DMS 273 treated with DMSO at 0.1 percent for 48 hours (cell line): ENCODE results near the gene FIGNL2.

ENCODE experiments used
- DNase-seq: peaks from one replicate; lab custom pipeline; 2025; lab: John Stamatoyannopoulos, UW

Gene FIGNL2

DNA sequence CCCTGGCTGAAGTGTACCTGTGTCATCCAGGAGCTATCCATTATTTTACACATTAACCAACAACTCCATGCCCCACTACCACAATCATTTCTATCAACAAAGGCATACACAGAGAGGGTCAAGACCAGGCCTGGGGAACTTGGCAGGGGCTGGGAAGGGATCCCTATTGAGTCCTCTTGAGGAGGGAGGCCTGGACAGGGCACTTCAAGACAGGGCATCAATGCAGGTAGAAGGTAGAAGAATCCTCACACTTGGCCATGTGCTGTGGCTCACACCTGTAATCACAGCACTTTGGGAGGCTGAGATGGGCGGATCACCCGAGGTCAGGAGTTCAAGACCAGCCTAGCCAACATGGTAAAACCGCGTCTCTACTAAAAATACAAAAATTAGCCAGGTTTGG is 26.0 kb upstream of the FIGNL2 start:
- DNase-seq: no peak

DNA sequence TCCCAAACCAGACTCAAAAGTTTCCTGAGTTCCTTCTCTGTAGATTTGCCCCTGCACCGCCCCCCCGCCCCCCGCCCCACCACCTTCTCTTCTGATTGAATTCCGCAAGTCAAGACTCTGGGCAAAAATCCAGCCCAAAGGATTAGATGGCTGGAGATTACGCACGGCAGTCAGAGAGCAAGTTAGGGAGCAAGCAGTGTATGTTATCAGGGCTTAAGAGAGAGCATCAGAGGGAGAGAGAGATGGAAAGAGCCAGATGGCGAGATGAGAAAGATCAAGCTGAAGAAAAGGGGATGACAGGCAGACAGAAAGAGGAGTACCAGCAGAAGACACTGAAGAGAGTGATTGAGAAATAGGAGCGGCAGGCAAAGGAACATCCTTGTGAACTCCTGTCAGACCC is 25.5 kb upstream of the FIGNL2 start:
- peak; percentile 42 for DNase-seq

DNA sequence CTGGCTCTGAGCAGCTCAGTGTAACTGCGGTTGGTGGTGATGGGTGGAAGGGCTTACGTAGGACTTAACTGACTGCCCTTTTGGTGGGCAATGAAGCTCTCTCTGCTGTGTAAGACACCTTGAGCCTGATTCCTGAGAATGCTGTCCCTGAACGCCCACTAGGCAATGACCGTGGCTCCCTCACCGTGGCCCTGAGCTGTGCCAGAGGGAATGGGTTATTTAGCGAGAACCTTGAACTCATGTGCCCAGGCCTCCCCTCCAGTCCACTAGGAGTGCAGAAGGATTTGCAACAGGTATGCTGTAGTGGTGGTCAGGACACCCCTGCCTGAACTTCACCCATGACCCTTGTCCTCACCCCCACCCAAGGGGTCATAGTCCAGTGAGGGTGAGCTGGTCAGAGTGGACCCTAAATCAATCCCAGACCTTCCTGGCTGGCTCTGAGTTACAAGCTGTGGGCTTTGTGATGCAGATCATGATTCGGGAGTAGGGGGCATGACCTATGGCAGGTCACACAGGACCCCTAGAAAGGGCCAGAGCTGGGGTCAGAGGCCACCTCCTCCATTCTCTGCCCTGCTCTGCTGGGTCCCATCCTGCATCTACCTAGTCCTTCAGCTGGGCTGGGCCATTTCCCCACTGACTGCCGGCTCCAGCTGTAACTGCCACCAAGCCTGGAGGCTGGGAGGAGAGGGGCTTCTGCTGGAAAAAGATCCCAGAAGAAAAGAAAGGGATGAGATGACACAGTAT is 24.9 kb upstream of the FIGNL2 start:
- no peak for DNase-seq

DNA sequence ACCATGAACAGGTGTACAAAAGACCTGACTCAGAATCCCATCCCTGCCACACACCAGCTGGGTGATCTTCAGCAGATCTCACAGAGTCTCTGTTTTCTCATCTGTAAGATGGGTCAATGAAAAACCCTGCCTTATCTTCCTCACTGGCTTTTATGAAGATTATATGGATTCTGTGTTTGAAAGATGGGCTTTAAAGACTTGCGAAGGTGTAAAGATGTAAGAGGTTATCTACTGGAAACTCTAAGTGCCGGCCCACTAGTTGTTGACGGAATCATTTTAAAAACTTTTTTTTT is 24.1 kb upstream of the FIGNL2 start:
- no peak for DNase-seq

DNA sequence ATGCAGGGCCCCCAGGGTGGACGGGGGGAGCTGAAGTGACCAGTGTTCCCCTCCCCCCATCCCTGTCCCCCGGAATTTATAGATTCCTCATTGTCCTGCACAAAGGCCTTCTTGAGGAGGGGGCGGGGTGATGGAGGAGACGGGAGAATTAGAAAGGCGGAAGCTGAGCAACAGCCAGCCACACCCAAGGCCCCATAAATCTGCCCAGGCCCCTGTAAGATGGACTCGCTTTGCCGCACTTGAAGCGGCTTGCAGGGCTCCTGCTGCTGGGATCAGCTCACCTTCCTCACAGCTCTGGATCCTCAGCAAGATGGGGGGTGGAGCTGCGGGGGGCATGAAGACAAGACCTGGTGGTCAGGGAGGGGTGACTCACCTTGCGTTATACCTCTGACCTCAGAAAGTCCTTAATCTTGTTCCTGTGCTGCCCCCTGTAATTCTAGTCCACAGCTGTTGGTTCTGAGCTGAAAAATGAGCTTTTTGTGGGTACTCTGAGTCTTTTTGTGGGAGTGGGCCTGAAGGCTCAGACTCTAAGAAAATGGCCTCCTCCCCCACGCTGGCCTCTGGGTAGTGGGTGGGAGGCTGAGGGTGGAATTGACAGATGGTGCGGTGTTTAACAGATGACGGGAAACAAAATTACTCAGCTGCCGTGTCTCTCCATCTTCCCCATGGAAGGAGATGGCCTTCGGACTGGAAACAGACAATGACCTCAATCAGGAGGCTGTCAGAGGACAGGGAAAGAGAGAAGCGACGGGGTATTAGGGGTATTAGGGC is 23.6 kb upstream of the FIGNL2 start:
- no peak for DNase-seq

DNA sequence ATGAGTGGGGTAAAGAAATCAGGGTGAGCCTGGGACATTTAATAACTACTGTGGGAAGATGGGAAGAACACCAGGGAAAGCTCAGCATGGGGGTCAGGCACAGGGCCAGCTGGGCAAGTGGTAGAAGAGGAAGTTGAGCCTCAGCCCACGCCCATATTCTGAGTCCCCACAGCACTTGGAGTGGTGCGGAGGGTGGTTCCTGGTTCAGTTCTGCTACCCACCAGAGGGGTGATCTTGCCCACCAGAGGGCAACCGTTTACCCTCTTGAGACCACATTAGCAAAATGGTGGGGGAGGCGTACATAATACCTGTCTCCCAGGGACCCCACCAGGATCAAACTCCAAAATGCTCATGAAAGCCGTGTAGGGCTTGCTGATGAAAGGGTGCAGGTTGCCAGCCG is 22.6 kb upstream of the FIGNL2 start:
- DNase-seq: no peak

DNA sequence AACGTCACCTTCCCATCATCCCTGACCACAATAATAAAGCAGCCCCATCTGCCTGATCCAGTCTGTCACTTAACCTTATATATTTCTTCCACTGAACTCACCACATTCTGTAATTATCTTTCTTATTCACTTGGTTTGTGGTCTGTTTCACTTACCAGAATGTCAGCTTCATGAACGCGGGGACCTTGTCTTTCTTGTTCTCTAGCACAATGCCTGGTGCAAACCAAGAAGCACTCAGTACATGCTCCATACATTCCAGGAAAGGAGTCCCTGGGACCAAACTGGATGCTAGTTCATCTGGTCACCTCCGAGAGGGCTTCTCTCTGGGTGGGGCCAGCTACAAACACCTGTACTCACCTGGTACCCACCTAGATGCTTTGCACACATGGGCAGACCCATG is 22.0 kb upstream of the FIGNL2 start:
- no peak for DNase-seq

DNA sequence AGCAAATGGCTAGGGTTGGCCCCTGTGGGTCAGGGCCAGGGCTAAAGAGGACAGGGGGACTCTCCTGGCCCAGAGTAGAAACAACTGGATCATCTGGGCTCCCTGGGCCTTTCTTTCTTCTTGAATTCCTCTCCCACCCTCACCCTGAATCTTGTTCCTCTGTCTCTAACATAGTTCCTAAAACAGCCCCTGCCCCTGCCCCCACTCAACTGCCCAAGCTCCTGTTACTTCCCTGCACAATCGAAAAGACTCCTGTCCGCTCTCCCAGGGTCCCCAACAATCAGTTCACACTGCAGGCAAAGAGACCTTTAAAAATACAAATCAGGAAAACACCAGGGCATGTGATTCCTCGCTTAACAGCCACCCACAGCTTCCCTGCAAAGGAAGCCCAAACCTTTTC is 21.4 kb upstream of the FIGNL2 start:
- no peak for DNase-seq

DNA sequence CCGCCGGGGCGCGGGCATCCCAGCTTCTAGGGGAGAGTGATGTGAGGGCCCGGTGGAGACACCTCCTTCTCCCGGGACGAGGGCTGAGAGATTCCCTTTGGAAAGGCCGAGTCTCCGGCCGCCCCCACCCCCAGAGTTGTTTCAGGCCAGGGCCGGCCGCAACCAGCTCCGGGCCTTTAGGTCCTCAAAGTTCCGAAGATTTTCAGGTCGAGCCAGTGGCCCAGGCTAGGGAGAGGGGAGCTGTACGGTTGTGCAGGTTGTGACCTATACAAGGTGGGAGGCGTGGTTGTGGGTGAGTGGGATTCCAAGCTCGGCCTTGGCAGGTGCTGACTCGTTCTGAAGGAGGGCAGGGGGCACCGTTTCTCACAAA is 21.0 kb upstream of the FIGNL2 start:
- DNase-seq: no peak

DNA sequence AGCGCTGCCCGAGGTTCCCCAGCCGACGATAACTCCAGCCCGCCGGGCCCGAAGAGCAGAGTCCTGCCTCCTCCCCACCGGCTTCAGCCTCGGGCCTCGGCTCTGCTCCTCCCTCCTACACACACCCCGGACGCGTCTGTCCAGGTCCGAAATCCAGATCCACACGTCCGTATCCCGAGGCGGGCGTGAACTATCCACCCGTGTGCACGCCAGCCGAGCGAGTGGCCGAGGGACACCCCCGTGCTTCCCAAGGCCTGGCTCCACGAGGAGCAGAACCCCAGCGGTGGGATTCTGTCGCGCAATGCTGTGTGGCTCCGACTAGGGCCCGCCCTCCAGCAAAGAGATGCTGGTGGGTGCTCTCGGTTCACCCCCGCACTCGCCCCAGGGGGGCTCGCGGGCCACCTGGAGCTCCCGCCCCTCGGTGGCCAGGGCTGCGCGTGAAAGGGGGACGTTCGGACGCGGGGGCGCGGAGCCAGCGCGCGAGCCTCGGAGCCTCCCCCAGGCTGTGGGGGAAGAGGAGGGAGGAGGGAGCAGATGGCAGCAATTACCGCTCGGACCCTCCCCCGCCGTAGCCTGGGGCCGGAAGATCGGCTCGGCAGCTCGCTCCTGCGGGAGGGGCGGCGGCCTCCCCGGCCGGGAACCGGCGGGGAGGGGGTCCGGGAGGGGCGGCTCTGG is 20.4 kb upstream of the FIGNL2 start:
- DNase-seq: no peak

DNA sequence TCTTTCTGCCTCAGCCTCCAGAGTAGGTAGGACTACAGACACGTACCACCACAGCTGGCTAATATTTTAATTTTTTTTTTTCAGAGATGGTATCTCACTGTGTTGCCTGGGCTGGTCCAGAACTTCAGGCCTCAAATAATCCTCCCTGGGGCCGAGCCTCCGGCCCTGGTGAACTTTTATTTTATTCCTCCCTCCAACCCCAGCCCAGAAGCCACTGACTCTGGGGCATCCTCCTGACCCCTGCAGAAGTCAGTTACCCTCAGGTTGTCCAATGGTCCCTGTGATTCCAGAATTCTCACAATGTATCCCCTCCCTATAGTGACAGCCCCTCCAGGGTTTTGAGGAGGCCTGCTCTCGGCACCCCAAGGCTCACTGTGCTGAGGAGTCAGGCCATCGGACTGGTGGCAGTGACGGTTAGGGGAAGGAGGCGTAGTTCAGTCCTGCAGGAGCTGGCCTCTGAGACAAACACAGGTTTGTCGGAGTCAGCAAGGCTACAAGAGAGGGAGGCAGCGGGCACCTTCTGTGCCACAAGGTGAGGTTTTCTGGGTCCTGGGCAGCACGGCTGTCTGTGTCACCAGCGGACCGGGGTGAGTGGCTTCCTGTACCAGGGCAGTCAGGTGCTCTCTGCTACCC is 19.4 kb upstream of the FIGNL2 start:
- no peak for DNase-seq

DNA sequence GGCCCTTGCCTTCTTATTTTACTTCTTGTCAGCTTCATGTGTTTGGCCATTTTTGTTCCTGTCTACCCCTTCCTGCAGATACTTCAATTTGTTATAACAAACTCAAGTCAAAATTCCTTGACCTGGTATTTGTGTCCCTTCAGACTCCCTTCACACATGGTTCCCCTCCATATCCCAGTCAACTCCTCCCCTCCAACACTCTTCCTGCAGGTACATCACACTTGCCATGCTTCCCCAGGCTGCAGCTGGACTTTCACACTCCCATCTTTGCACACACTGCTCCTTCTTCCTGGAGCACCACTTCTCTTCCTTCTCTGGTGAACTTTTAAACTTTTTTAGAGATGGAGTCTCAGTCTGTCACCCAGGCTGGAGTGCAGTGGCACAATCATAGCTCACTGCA is 18.9 kb upstream of the FIGNL2 start:
- no peak for DNase-seq

DNA sequence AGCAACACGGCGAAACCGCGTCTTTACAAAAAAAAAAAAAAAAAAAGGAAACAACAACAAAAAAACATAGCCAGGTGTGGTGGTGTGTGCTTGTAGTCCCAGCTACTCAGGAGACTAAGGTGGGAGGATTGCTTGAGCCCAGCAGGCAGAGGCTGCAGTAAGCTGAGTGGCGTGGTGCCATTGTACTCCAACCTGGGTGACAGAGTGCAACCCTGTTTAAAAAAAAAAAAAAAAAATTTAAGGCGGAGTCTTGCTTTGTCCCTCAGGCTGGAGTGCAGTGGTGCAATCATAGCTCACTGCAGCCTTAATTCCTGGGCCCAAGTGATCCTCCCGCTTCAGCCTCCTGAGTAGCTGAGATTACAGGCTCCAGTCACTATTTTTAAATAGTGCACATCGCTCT is 18.2 kb upstream of the FIGNL2 start:
- DNase-seq: no peak

DNA sequence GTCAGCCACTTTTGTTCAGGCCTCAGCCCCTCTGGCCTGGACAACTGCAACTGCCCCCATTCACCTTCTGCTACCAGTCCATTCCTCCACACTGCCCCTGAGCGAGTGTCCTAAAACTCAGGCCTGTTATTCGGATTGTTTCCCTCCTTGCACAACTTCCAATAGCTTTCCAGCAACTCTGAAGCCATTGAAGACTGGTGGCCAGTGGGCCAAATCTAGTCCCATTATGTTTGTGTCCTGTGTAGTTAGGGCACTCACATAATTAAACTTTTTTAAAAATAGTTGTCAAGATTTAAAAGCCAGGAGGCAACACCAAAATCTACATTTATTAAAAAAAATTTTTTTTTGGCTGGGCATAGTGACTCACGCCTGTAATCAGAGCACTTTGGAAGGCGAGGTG is 17.8 kb upstream of the FIGNL2 start:
- no peak for DNase-seq

DNA sequence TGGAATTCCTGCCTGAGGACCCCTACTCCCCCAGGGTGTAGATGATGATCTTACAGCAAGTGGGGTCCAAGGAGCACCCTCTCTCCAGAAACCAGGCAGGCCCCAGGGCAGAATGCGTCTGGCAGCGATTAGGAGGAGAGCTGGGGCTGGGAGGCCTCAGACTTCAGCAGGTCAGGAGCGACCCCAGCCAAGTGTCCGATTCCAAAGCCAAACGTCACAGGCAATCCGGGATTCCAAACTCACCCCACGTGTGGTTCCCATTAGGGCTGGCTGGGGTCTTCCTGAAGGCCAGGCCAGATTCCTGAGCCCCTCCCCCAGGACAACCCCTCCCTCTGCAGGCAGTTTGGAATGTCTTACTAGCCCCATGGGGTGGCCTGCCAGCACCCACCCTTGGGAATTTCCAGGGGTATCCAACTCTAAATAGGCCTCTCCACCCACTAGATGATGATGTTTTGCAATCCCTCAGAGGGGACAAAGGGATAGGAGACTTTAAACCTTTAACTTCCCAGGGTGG is 17.3 kb upstream of the FIGNL2 start:
- DNase-seq: no peak

DNA sequence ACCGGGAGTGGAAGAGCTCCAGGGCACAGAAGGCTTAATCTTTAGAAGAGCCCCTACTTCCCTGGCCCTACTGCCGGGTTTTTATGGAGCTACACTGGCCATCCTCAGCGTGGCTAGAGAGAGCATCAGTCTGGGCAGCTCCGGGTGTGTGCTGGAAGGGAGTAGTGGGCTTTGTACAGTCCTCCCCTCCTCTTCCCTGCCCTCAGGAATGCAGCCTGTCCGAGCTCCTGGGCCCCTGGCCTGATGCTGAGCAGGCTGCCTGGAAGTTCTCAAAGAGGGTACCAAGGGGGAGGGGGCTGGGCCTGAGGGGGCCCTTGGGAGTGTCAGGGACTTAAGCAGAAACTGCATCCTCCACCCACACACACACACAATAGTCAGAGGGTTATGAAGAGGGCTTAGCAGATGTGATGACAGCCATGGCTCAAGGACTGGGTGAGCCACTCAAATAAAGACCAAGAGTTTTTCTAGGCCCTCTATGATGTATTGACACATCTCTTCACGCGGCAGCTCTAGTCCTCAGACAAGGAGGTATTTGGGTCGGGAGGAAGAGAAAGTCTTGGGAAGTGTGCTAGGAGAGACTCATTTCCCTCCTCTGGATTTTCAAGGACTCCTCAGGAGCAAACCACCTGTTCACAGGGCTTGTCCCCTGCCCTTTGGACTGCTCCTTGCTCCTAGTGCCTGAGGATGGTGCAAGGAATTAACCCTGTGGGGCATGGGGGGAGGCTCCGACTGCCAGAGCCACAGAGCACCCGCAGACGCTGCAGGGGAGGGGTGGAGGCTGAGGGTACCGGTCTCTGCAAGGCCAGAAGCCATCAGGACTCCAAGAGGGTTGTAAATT is 16.5 kb upstream of the FIGNL2 start:
- no peak for DNase-seq

DNA sequence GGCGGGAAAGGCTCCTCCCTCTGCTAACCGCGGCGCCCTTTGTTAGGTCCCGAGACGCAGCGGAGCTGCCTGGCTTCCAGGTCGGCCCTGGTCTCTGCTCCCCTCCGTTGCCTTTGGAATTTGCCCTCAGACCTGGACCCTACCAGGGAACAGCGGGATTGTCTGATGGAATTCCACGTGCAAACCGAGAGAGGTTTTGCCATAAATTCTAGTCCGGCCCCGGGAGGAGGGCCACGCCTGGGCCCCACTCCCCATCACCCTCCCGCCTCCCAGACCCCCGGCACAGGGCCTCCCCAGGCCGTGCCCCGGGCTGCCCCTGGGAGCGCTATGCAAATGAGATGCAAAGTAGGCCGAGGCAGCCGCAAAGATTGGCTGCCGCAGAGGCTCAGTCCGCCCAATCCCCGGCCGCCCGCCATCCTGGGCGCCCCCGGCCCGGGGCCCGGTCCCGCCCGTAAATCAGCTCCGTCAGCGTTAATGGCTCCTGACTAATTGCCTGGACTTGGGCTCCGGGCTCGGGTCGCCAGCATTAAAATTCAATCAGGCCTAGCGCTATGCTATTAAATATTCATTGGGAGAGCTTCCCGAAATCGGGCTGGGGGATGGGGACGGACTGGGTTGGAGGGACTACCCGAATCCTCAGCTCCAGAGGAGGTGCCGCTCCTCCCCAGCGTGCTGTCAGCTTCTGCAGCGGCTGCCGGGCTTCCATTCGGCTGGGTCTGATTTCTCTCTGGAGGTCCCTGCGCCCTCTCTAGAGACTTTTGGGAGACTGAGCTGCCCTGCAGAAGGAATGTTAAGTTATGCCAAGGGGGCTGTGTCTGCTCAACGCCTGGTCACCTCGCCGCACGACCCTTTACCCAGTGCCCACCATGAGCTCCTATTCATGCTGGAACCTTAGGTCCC is 15.7 kb upstream of the FIGNL2 start:
- no peak for DNase-seq

DNA sequence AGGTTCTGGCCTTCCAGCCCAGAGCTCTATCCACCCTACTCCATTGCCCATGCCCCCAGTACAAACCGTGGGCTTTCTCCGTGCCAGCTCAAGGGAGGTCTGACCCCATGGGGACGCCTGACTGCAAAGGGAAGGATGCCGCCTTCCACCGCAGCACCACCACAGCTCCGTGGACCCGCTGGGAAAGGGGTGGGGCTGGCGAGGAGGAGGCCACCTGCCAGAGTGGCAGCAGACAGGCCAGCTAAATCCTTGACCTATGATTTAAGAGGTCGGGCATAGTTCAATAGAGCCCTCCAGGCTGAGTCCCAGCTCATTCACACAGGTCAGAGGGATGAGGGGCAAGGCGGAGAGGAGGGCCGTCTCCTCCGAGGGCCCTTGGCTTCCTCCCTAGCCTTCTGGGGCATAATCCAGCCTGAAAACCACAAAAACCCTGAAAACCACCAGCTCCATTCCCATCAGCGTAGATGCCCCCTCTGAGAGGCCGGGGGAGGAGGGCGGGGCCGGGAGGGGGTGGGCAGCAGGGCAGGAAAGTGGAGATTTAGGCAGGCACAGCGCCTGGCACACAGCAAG is 14.9 kb upstream of the FIGNL2 start:
- DNase-seq: no peak

DNA sequence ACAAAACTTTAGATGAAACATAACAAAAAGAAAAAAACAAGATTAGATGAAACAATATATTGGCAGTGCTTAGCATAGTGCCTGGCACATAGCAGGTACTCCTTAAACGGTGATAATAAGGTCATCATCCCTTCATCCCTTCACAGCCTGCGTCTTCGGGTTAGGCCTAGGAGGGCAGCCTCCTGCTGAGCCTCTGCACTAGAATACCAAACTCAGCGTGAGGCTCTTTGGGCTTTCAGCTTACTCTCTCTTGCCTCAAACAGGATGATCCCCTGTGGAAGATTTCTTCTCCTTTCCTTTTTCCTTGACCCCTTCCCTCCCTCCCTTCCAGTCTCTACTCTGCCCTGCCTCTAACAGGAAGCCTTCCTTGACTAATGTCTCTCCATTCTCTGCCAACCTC is 14.4 kb upstream of the FIGNL2 start:
- no peak for DNase-seq

DNA sequence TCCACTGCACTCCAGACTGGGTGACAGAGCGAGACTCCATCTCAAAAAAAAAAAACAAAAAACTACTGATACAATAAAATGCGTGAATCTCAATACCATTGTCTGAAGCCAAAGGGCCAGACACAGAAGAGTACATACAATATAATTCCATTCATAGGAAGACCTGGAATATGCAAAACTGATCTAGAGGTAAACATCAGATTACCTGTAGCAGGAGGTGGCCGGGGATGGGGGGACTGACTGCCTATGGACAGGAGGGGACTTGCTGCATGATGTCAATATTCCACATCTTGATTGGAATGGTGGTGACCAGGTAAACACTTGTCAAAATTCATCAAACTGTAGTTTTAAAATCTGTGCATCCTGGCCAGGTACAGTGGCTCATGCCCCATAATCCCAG is 12.5 kb upstream of the FIGNL2 start:
- no peak for DNase-seq
